Measurements from ENCODE around the gene HTRA2.

DNA sequence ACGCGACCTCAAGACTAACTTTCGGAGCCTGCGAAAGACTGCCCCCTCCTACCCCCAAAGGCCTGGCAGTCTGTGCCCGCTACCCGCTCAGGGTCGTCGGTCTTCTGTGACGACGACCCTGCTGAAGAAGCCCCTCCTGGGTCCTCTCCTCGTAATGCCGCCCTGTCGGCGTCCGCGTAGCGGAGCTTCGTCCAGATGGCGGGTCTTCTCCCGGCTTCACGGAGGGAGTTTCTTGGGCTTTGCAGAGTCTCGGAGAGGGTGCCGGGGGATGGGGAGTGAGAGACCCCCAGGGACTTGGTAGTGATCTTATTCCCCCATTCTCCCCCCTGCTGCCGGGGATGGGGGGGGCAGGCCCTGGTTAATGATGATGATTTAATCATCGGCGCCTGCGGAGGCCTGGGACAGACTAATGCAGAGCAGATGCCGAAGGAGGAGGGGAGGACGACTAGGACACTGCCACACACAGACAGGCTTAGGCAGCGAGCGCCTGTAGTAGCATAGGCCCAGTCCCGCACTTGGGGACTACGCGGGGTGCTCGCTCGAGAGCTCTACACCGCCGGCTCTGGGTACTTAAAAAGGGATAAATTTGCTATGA lies 21.7 kb upstream of the HTRA2 start:
- TF ChIP-seq, protein P1, sequence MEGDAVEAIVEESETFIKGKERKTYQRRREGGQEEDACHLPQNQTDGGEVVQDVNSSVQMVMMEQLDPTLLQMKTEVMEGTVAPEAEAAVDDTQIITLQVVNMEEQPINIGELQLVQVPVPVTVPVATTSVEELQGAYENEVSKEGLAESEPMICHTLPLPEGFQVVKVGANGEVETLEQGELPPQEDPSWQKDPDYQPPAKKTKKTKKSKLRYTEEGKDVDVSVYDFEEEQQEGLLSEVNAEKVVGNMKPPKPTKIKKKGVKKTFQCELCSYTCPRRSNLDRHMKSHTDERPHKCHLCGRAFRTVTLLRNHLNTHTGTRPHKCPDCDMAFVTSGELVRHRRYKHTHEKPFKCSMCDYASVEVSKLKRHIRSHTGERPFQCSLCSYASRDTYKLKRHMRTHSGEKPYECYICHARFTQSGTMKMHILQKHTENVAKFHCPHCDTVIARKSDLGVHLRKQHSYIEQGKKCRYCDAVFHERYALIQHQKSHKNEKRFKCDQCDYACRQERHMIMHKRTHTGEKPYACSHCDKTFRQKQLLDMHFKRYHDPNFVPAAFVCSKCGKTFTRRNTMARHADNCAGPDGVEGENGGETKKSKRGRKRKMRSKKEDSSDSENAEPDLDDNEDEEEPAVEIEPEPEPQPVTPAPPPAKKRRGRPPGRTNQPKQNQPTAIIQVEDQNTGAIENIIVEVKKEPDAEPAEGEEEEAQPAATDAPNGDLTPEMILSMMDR (IDR thresholded peaks at IDR 0.05; ENCODE audit: low read depth, low read length), result no peak
- TF ChIP-seq POLR2A (IDR thresholded peaks at IDR 0.05; ENCODE audit: extremely low read depth, insufficient read length), result no peak
- TF ChIP-seq, protein P2, sequence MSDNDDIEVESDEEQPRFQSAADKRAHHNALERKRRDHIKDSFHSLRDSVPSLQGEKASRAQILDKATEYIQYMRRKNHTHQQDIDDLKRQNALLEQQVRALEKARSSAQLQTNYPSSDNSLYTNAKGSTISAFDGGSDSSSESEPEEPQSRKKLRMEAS (IDR thresholded peaks at IDR 0.05; ENCODE audit: low read depth, low read length), result no peak
